Hepatocyte (in vitro differentiated cells): ENCODE measurements around the gene KIF18B. TPM values are rescaled to one million over a fixed set of nuclear protein-coding genes. Genes with fewer than 3 reads are reported as not detected.
A peak's percentile ranks its signal among the peaks of the same experiment; 100 is the strongest.

Source experiments
- DNase-seq: peaks from one replicate; pipeline ENCODE4 v3.0.0-alpha.2; 2016; ENCODE audit warnings: low spot score
- H2AFZ ChIP-seq: fragments of 200-600 bp; sonication (generic); 2 replicates; pipeline ENCODE4 v1.6.0; 2016; ENCODE audit warnings: antibody characterized with exemption, mild to moderate bottlenecking
- H3K27ac ChIP-seq: fragments of 200-600 bp; sonication (generic); 2 replicates; pipeline ENCODE4 v1.5.1; 2016; ENCODE audit warnings: mild to moderate bottlenecking
- H3K27me3 ChIP-seq: fragments of 200-600 bp; sonication (generic); 2 replicates; pipeline ENCODE4 v1.6.1; 2016
- H3K36me3 ChIP-seq: fragments of 200-600 bp; sonication (generic); replicated peaks from 2 replicates; pipeline ENCODE4 v1.5.1; 2016; ENCODE audit warnings: low read depth; ENCODE audit not compliant: insufficient read depth
- H3K4me1 ChIP-seq: fragments of 200-600 bp; sonication (generic); 2 replicates; pipeline ENCODE4 v1.5.1; 2016; ENCODE audit warnings: mild to moderate bottlenecking, moderate library complexity; ENCODE audit not compliant: insufficient read depth
- H3K4me2 ChIP-seq: fragments of 200-600 bp; sonication (generic); 2 replicates; pipeline ENCODE4 v1.6.0; 2016
- H3K4me3 ChIP-seq: fragments of 200-600 bp; sonication (generic); 2 replicates; pipeline ENCODE4 v1.5.1; 2016; ENCODE audit warnings: mild to moderate bottlenecking
- H3K79me2 ChIP-seq: fragments of 200-600 bp; sonication (generic); 2 replicates; pipeline ENCODE4 v1.6.0; 2017; ENCODE audit warnings: mild to moderate bottlenecking
- H3K9me2 ChIP-seq: fragments of 200-600 bp; sonication (generic); replicated peaks from 2 replicates; pipeline ENCODE4 v1.6.0; 2017; ENCODE audit warnings: mild to moderate bottlenecking; ENCODE audit not compliant: insufficient read depth
- H3K9me3 ChIP-seq: fragments of 200-600 bp; sonication (generic); 2 replicates; pipeline ENCODE4 v1.5.1; 2016; ENCODE audit warnings: low read depth, mild to moderate bottlenecking
- H4K20me1 ChIP-seq: fragments of 200-600 bp; sonication (generic); 2 replicates; pipeline ENCODE4 v1.6.0; 2016; ENCODE audit warnings: mild to moderate bottlenecking; ENCODE audit not compliant: insufficient read depth, poor library complexity, severe bottlenecking
- CTCF ChIP-seq: fragments of 200-600 bp; sonication (generic); IDR thresholded peaks from 2 replicates; pipeline ENCODE4 v1.5.1; 2016; ENCODE audit warnings: antibody characterized with exemption, mild to moderate bottlenecking; ENCODE audit not compliant: poor library complexity
- EZH2 ChIP-seq: fragments of 200-600 bp; sonication (generic); IDR thresholded peaks from 2 replicates; pipeline ENCODE4 v1.6.1; 2016; ENCODE audit warnings: antibody characterized with exemption, mild to moderate bottlenecking, borderline replicate concordance
- EZH2phosphoT487 ChIP-seq: fragments of 200-600 bp; sonication (generic); IDR thresholded peaks from one replicate; pipeline ENCODE4 v1.6.1; 2018; ENCODE audit warnings: antibody characterized with exemption, mild to moderate bottlenecking, low read depth, moderate library complexity; ENCODE audit not compliant: unreplicated experiment, severe bottlenecking
- WGBS: methylation state at CpG from one replicate; pipeline ENCODE4 v1.1.6; 2016; ENCODE audit warnings: low lambda C conversion rate; ENCODE audit errors: missing lambda C conversion rate; 5-methylcytosine and 5-hydroxymethylcytosine counted together
- microRNA-seq: library from miRNA; unstranded; fragments of <30 nt; microRNA quantifications from one replicate; pipeline ENCODE4, GENCODE V29; 2017
- polyA plus RNA-seq: library from polyadenylated mRNA; unstranded; fragments of >200 nt; fragmentation: Nextera tagmentation; extraction: Ambion mirVana; gene quantifications from 2 replicates; pipeline ENCODE4 v1.2.1, GENCODE V29; 2016
- small RNA-seq: library from RNA; depleted of rRNA; stranded (forward); fragments of <200 nt; gene quantifications from one replicate; pipeline ENCODE3, GENCODE V24; 2014
- total RNA-seq: library from RNA; depleted of rRNA; stranded (reverse); fragments of >200 nt; gene quantifications from 2 replicates; pipeline ENCODE4 v1.2.3, GENCODE V29; 2014

Gene KIF18B
- total and polyA plus RNA-seq, 2 experiments from 2014 or later: 1.8 to 4.3 TPM

- Histone ChIP-seq H3K4me1 (no peaks in the 10 kb centered on the region), H3K4me2 (no peak overlapping the region), H3K9me3 (no peaks in the 10 kb centered on the region), H3K9me2 (no peaks in the 10 kb centered on the region), H3K36me3 (no peaks in the 10 kb centered on the region), H3K27ac (no peak overlapping the region), H3K27me3 (no peaks in the 10 kb centered on the region), H4K20me1 (no peaks in the 10 kb centered on the region), H3K79me2 (no peaks in the 10 kb centered on the region), H2AFZ (no peak overlapping the region), H3K4me3 (no peak overlapping the region)
- 96% methylated on average over 6 of the region's 6 CpGs for WGBS
- no peak for TF ChIP-seq EZH2phosphoT487
- TF ChIP-seq CTCF: no peak
- TF ChIP-seq EZH2: no peak
- DNase-seq: no peak
Measured at GRCh38 chr17:44875761-44876160, 71.8 kb downstream of the KIF18B start.

Small RNAs within 50 kb of the gene (microRNA-seq; reads per million reads assigned to microRNA genes)
- gene MIR6783: 4.5 reads per million, percentile 5 among the genes with 10 or more reads in this experiment

Small RNAs within 50 kb of the gene (small RNA-seq; reads per million reads assigned to genes)
- not detected for gene AC015936.2
- not detected for gene CCDC103
- not detected for gene MIR6783
- not detected for gene RN7SL405P

Other genes with a start within 250 kb of the KIF18B start
- gene DBF4B, start 239.1 kb downstream of the KIF18B start, total RNA-seq: 1.8 and 4.1 TPM in 2 replicates
- 3.4 and 4.1 TPM in 2 replicates for gene DBF4B, start 239.1 kb downstream of the KIF18B start, polyA plus RNA-seq
- 0.28 and 0.90 TPM in 2 replicates for gene ADAM11, start 188.8 kb downstream of the KIF18B start, total RNA-seq
- 0.50 and 1.4 TPM in 2 replicates for gene ADAM11, start 188.8 kb downstream of the KIF18B start, polyA plus RNA-seq
- 9.2 and 11.4 TPM in 2 replicates for gene GJC1, start 117.5 kb downstream of the KIF18B start, total RNA-seq
- gene GJC1, start 117.5 kb downstream of the KIF18B start, polyA plus RNA-seq: 6.3 and 7.5 TPM in 2 replicates
- gene HIGD1B, start 99.9 kb downstream of the KIF18B start, total RNA-seq: not detected in 2 replicates
- 0.57 TPM in 1 of 2 replicates, not detected in the other for gene HIGD1B, start 99.9 kb downstream of the KIF18B start, polyA plus RNA-seq
- gene EFTUD2, start 48.3 kb downstream of the KIF18B start, total RNA-seq: 57.0 and 87.0 TPM in 2 replicates
- gene EFTUD2, start 48.3 kb downstream of the KIF18B start, polyA plus RNA-seq: 65.2 and 65.6 TPM in 2 replicates
- 0.10 and 1.6 TPM in 2 replicates for gene GFAP, start 32.3 kb downstream of the KIF18B start, total RNA-seq
- not detected in 2 replicates for gene GFAP, start 32.3 kb downstream of the KIF18B start, polyA plus RNA-seq
- 12.8 and 15.1 TPM in 2 replicates for gene C1QL1, start 20.5 kb upstream of the KIF18B start, total RNA-seq
- gene C1QL1, start 20.5 kb upstream of the KIF18B start, polyA plus RNA-seq: 54.9 and 68.3 TPM in 2 replicates
- gene DCAKD, start 103.9 kb upstream of the KIF18B start, total RNA-seq: 31.3 and 47.4 TPM in 2 replicates
- gene DCAKD, start 103.9 kb upstream of the KIF18B start, polyA plus RNA-seq: 29.9 and 33.3 TPM in 2 replicates
- gene NMT1, start 113.5 kb upstream of the KIF18B start, total RNA-seq: 68.5 and 71.2 TPM in 2 replicates
- gene NMT1, start 113.5 kb upstream of the KIF18B start, polyA plus RNA-seq: 90.1 and 126 TPM in 2 replicates
- 49.2 and 69.7 TPM in 2 replicates for gene PLCD3, start 184.7 kb upstream of the KIF18B start, total RNA-seq
- 35.7 and 41.8 TPM in 2 replicates for gene PLCD3, start 184.7 kb upstream of the KIF18B start, polyA plus RNA-seq
- gene ACBD4, start 187.9 kb upstream of the KIF18B start, total RNA-seq: 8.1 and 8.2 TPM in 2 replicates
- gene ACBD4, start 187.9 kb upstream of the KIF18B start, polyA plus RNA-seq: 11.2 and 13.7 TPM in 2 replicates
- 17.1 and 19.2 TPM in 2 replicates for gene HEXIM1, start 200.7 kb upstream of the KIF18B start, total RNA-seq
- gene HEXIM1, start 200.7 kb upstream of the KIF18B start, polyA plus RNA-seq: 13.5 and 14.5 TPM in 2 replicates
- gene HEXIM2, start 214.1 kb upstream of the KIF18B start, total RNA-seq: 6.7 and 12.2 TPM in 2 replicates
- 7.6 and 10.5 TPM in 2 replicates for gene HEXIM2, start 214.1 kb upstream of the KIF18B start, polyA plus RNA-seq